ENCODE data around the gene NHS.

The NHS gene

GRCh38 chrX:17519358-17519757 is 144.4 kb downstream of the NHS start:
- H3K36me3 ChIP-seq (ENCODE audit: control insufficient read depth, insufficient read depth, low read length) = no peaks in the 10 kb centered on the region
- H3K79me2 ChIP-seq (ENCODE audit: control insufficient read depth, insufficient read depth, low read length) = no peaks in the 10 kb centered on the region
- no peak overlapping the region for H2AK5ac ChIP-seq (ENCODE audit: low read length)
- H4K8ac ChIP-seq (ENCODE audit: low read depth, low read length) = no peak overlapping the region
- H3K56ac ChIP-seq (ENCODE audit: low read length) = no peak overlapping the region
- H3K4me1 ChIP-seq (ENCODE audit: control insufficient read depth, low read depth, low read length) = no peaks in the 10 kb centered on the region
- H3K18ac ChIP-seq (ENCODE audit: low read length) = no peak overlapping the region
- H4K5ac ChIP-seq (ENCODE audit: low read length) = no peak overlapping the region
- WGBS (ENCODE audit: extremely low coverage, insufficient coverage, low lambda C conversion rate) = no CpG with 5 or more reads among the region's 7 CpGs
- DNase-seq = no peak
- H3K27ac ChIP-seq (ENCODE audit: low read depth, low read length) = no peak overlapping the region
- H2BK15ac ChIP-seq (replicated peaks; ENCODE audit: low read depth) = no peak overlapping the region
- no peak overlapping the region for H3K4me2 ChIP-seq (ENCODE audit: low read length)
- no peaks in the 10 kb centered on the region for H3K79me1 ChIP-seq (ENCODE audit: low read length)
- no peak overlapping the region for H3K4ac ChIP-seq (ENCODE audit: low read depth, low read length)
- no peak overlapping the region for H3K9ac ChIP-seq (ENCODE audit: low read length)
- H3K27me3 ChIP-seq (ENCODE audit: insufficient read depth, low read length, poor library complexity) = no peaks in the 10 kb centered on the region
- H3K23ac ChIP-seq (ENCODE audit: low read length) = no peak overlapping the region
- no peak overlapping the region for H3K4me3 ChIP-seq (ENCODE audit: low read length)
- no peak overlapping the region for H2BK5ac ChIP-seq (ENCODE audit: low read length)
- no peak overlapping the region for H2BK120ac ChIP-seq (ENCODE audit: low read depth, low read length)

DNA sequence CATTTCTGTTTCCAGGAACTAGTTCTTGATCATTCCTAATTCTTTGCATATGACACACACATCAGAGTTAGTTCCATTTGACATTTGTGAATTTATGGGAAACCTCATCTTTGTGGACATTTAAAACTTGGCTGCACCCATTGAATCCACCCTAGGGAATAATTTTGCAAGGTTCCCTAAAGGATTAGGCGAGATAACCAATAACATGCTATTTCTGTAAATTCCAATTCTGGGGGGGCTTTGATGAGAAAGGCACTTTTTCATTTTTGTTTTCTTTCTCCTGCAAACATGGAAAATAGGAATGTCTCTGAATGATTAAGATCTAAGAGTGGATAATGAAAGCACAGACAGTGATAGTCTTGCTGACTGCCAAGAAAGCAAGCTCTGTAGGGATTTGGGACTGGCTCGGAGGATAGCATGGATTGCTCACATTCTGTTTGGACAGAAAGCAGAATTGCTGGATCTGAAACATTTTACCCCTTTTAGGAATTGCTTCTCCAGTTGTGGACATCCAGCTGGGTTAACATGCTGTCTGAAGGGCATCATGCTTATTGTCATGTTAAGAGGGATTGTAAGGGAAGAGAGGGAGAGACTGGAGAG is 145.1 kb downstream of the NHS start:
- DNase-seq = no peak
- H3K27me3 ChIP-seq (ENCODE audit: insufficient read depth, low read length, poor library complexity) = no peaks in the 10 kb centered on the region
- H2BK5ac ChIP-seq (ENCODE audit: low read length) = no peak overlapping the region
- H4K8ac ChIP-seq (ENCODE audit: low read depth, low read length) = no peak overlapping the region
- H3K27ac ChIP-seq (ENCODE audit: low read depth, low read length) = no peak overlapping the region
- H2AK5ac ChIP-seq (ENCODE audit: low read length) = no peak overlapping the region
- H2BK120ac ChIP-seq (ENCODE audit: low read depth, low read length) = no peak overlapping the region
- H3K23ac ChIP-seq (ENCODE audit: low read length) = no peak overlapping the region
- no peak overlapping the region for H2BK15ac ChIP-seq (replicated peaks; ENCODE audit: low read depth)
- H3K56ac ChIP-seq (ENCODE audit: low read length) = no peak overlapping the region
- no peak overlapping the region for H3K4me2 ChIP-seq (ENCODE audit: low read length)
- H3K36me3 ChIP-seq (ENCODE audit: control insufficient read depth, insufficient read depth, low read length) = no peaks in the 10 kb centered on the region
- no peak overlapping the region for H3K18ac ChIP-seq (ENCODE audit: low read length)
- no CpG with 5 or more reads among the region's 2 CpGs for WGBS (ENCODE audit: extremely low coverage, insufficient coverage, low lambda C conversion rate)
- H3K4me3 ChIP-seq (ENCODE audit: low read length) = no peak overlapping the region
- no peak overlapping the region for H3K4ac ChIP-seq (ENCODE audit: low read depth, low read length)
- H4K5ac ChIP-seq (ENCODE audit: low read length) = no peak overlapping the region
- H3K4me1 ChIP-seq (ENCODE audit: control insufficient read depth, low read depth, low read length) = no peaks in the 10 kb centered on the region
- H3K79me1 ChIP-seq (ENCODE audit: low read length) = no peaks in the 10 kb centered on the region
- H3K79me2 ChIP-seq (ENCODE audit: control insufficient read depth, insufficient read depth, low read length) = no peaks in the 10 kb centered on the region
- no peak overlapping the region for H3K9ac ChIP-seq (ENCODE audit: low read length)

- H3K79me1 ChIP-seq (ENCODE audit: low read length) = no peaks in the 10 kb centered on the region
- H2BK120ac ChIP-seq (ENCODE audit: low read depth, low read length) = no peak overlapping the region
- no peaks in the 10 kb centered on the region for H3K27me3 ChIP-seq (ENCODE audit: insufficient read depth, low read length, poor library complexity)
- H3K4me2 ChIP-seq (ENCODE audit: low read length) = no peak overlapping the region
- no peaks in the 10 kb centered on the region for H3K79me2 ChIP-seq (ENCODE audit: control insufficient read depth, insufficient read depth, low read length)
- no peak overlapping the region for H4K5ac ChIP-seq (ENCODE audit: low read length)
- peak overlapping the region; percentile 60 for H3K18ac ChIP-seq (ENCODE audit: low read length)
- no peak overlapping the region for H3K23ac ChIP-seq (ENCODE audit: low read length)
- H4K8ac ChIP-seq (ENCODE audit: low read depth, low read length) = no peak overlapping the region
- H3K36me3 ChIP-seq (ENCODE audit: control insufficient read depth, insufficient read depth, low read length) = no peaks in the 10 kb centered on the region
- no peak overlapping the region for H3K4me3 ChIP-seq (ENCODE audit: low read length)
- no peak overlapping the region for H2BK5ac ChIP-seq (ENCODE audit: low read length)
- H3K9ac ChIP-seq (ENCODE audit: low read length) = no peak overlapping the region
- H3K4ac ChIP-seq (ENCODE audit: low read depth, low read length) = no peak overlapping the region
- no CpG with 5 or more reads among the region's 16 CpGs for WGBS (ENCODE audit: extremely low coverage, insufficient coverage, low lambda C conversion rate)
- H3K4me1 ChIP-seq (ENCODE audit: control insufficient read depth, low read depth, low read length) = no peaks in the 10 kb centered on the region
- no peak overlapping the region for H2AK5ac ChIP-seq (ENCODE audit: low read length)
- H3K27ac ChIP-seq (ENCODE audit: low read depth, low read length) = no peak overlapping the region
- no peak overlapping the region for H2BK15ac ChIP-seq (replicated peaks; ENCODE audit: low read depth)
- peak; percentile 75 for DNase-seq
- no peak overlapping the region for H3K56ac ChIP-seq (ENCODE audit: low read length)
Measured at GRCh38 chrX:17521871-17522693, 147.1 kb downstream of the NHS start.

- Histone ChIP-seq H3K79me1 (ENCODE audit: low read length) (no peaks in the 10 kb centered on the region), H3K36me3 (ENCODE audit: control insufficient read depth, insufficient read depth, low read length) (no peaks in the 10 kb centered on the region), H2BK120ac (ENCODE audit: low read depth, low read length) (no peak overlapping the region), H3K27me3 (ENCODE audit: insufficient read depth, low read length, poor library complexity) (no peaks in the 10 kb centered on the region), H3K27ac (ENCODE audit: low read depth, low read length) (no peak overlapping the region), H3K4ac (ENCODE audit: low read depth, low read length) (no peak overlapping the region), H2BK5ac (ENCODE audit: low read length) (no peak overlapping the region), H3K4me3 (ENCODE audit: low read length) (no peak overlapping the region), H2AK5ac (ENCODE audit: low read length) (no peak overlapping the region), H3K4me2 (ENCODE audit: low read length) (no peak overlapping the region), H3K56ac (ENCODE audit: low read length) (no peak overlapping the region), H3K23ac (ENCODE audit: low read length) (no peak overlapping the region), H3K4me1 (ENCODE audit: control insufficient read depth, low read depth, low read length) (no peaks in the 10 kb centered on the region), H4K5ac (ENCODE audit: low read length) (no peak overlapping the region), H3K9ac (ENCODE audit: low read length) (no peak overlapping the region), H3K18ac (ENCODE audit: low read length) (no peak overlapping the region), H3K79me2 (ENCODE audit: control insufficient read depth, insufficient read depth, low read length) (no peaks in the 10 kb centered on the region), H4K8ac (ENCODE audit: low read depth, low read length) (no peak overlapping the region), H2BK15ac (replicated peaks; ENCODE audit: low read depth) (no peak overlapping the region)
- DNase-seq = no peak
- whole genome bisulfite sequencing (ENCODE audit: extremely low coverage, insufficient coverage, low lambda C conversion rate) = no CpG with 5 or more reads among the region's 1 CpG
Measured at GRCh38 chrX:17525266-17525665, 150.3 kb downstream of the NHS start.

GRCh38 chrX:17525762-17526555 is 151.0 kb downstream of the NHS start:
- no peak overlapping the region for H3K27ac ChIP-seq (ENCODE audit: low read depth, low read length)
- no peak overlapping the region for H3K4me2 ChIP-seq (ENCODE audit: low read length)
- no peak overlapping the region for H2BK5ac ChIP-seq (ENCODE audit: low read length)
- no peaks in the 10 kb centered on the region for H3K79me2 ChIP-seq (ENCODE audit: control insufficient read depth, insufficient read depth, low read length)
- no peaks in the 10 kb centered on the region for H3K27me3 ChIP-seq (ENCODE audit: insufficient read depth, low read length, poor library complexity)
- no peak overlapping the region for H3K56ac ChIP-seq (ENCODE audit: low read length)
- DNase-seq = no peak
- no peak overlapping the region for H2AK5ac ChIP-seq (ENCODE audit: low read length)
- no peak overlapping the region for H3K4me3 ChIP-seq (ENCODE audit: low read length)
- no peaks in the 10 kb centered on the region for H3K79me1 ChIP-seq (ENCODE audit: low read length)
- H2BK120ac ChIP-seq (ENCODE audit: low read depth, low read length) = no peak overlapping the region
- no peak overlapping the region for H2BK15ac ChIP-seq (replicated peaks; ENCODE audit: low read depth)
- no peak overlapping the region for H3K4ac ChIP-seq (ENCODE audit: low read depth, low read length)
- H4K8ac ChIP-seq (ENCODE audit: low read depth, low read length) = no peak overlapping the region
- H3K9ac ChIP-seq (ENCODE audit: low read length) = no peak overlapping the region
- H3K18ac ChIP-seq (ENCODE audit: low read length) = no peak overlapping the region
- H3K36me3 ChIP-seq (ENCODE audit: control insufficient read depth, insufficient read depth, low read length) = no peaks in the 10 kb centered on the region
- no peaks in the 10 kb centered on the region for H3K4me1 ChIP-seq (ENCODE audit: control insufficient read depth, low read depth, low read length)
- H3K23ac ChIP-seq (ENCODE audit: low read length) = no peak overlapping the region
- WGBS (ENCODE audit: extremely low coverage, insufficient coverage, low lambda C conversion rate) = no CpG with 5 or more reads among the region's 8 CpGs
- no peak overlapping the region for H4K5ac ChIP-seq (ENCODE audit: low read length)
